AG04450 (cell line): ENCODE data around the gene RABGAP1L. TPM values are rescaled to one million over a fixed set of nuclear protein-coding genes. Genes with fewer than 3 reads are reported as not detected.

Experiments used
- CTCF ChIA-PET: fragments of 300-600, 350-600 bp; formaldehyde crosslinking; extraction: SDS; loops from one replicate; lab custom pipeline; 2022; ENCODE audit warnings: antibody characterized with exemption, inconsistent platforms; lab: Charles Lee
- POLR2A ChIA-PET: fragments of 350-600 bp; formaldehyde crosslinking; extraction: SDS; loops from one replicate; lab custom pipeline; 2021; ENCODE audit warnings: antibody characterized with exemption, inconsistent platforms; lab: Yijun Ruan, JAX
- DNase-seq: peaks from one replicate; pipeline ENCODE4 v3.0.0-alpha.2; 2011; ENCODE audit warnings: low read depth, low spot score
- H3K27ac ChIP-seq: one replicate; pipeline ENCODE4 v1.5.1; 2012; ENCODE audit warnings: low read depth, low read length, control low read depth
- H3K27me3 ChIP-seq: one replicate; pipeline ENCODE4 v1.6.0; 2012; ENCODE audit warnings: low read length; ENCODE audit not compliant: control insufficient read depth, insufficient read depth
- H3K4me3 ChIP-seq: 2 replicates; pipeline ENCODE4 v1.5.1; 2011; ENCODE audit warnings: mild to moderate bottlenecking, low read depth, low read length, control low read depth
- H3K9me3 ChIP-seq: 2 replicates; pipeline ENCODE4 v1.5.1; 2012; ENCODE audit warnings: low read length; ENCODE audit not compliant: control insufficient read depth, insufficient read depth
- polyA plus RNA-seq: library from polyadenylated mRNA; depleted of rRNA; stranded (reverse); fragments of >200 nt; gene quantifications from 2 replicates; pipeline ENCODE4 v1.2.3, GENCODE V29; 2011
- TF ChIP-seq, protein P1 (sequence below): IDR thresholded peaks from 2 replicates; pipeline ENCODE4 v1.5.1; 2011; ENCODE audit warnings: low read depth, low read length, control low read depth, inconsistent platforms

RABGAP1L gene
- polyA plus RNA-seq, 1 experiment: 21.2 TPM

DNA sequence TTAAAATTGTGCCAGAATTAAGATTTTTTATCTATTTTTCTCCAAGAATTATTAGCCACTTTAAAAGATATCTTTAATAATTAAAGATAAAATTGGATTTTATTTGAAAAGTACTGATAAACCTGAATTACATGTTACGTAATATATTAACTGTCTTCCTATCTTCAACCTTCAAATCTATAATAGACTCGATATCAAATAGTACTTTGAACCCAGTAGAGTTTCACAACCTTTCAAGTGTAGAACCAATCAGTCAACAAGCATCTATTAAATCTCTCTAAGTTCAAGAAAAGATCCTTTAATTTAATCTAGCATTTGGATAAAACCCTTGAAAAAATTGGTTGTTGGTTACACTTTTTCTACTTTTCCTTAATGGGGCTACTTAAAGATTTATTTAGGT lies 559.9 kb downstream of the RABGAP1L start:
- DNase-seq: no peak
- TF ChIP-seq, protein P1, sequence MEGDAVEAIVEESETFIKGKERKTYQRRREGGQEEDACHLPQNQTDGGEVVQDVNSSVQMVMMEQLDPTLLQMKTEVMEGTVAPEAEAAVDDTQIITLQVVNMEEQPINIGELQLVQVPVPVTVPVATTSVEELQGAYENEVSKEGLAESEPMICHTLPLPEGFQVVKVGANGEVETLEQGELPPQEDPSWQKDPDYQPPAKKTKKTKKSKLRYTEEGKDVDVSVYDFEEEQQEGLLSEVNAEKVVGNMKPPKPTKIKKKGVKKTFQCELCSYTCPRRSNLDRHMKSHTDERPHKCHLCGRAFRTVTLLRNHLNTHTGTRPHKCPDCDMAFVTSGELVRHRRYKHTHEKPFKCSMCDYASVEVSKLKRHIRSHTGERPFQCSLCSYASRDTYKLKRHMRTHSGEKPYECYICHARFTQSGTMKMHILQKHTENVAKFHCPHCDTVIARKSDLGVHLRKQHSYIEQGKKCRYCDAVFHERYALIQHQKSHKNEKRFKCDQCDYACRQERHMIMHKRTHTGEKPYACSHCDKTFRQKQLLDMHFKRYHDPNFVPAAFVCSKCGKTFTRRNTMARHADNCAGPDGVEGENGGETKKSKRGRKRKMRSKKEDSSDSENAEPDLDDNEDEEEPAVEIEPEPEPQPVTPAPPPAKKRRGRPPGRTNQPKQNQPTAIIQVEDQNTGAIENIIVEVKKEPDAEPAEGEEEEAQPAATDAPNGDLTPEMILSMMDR: no peak
- Histone ChIP-seq H3K27me3 (no peaks in the 10 kb centered on the region), H3K9me3 (no peaks in the 10 kb centered on the region), H3K4me3 (no peak overlapping the region), H3K27ac (no peak overlapping the region)
- POLR2A ChIA-PET: no interaction called here
- CTCF ChIA-PET: interaction anchor here (1.3 to 2.4 kb wide), 2 partner anchors 456 to 457 kb away, joined by 4 to 8 read pairs; no protein-coding TSS in a partner anchor

DNA sequence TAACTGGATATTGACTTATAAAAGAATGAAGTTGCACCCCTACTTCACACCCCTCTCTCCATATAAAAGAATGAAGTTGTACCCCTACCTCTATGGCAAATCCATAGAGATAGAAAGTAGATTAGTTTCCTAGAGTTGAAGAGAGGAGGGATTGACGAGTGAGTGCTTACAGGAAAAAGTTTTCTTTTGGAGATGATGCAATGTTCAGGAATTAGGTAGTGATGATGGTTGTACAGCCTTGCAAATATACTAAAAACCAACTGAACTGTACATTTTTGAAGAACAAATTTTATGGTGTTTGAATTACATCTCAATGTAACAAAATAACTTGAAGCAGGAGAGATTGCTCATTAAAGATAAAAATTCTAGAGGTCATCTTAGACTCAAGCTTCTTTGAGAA lies 561.3 kb downstream of the RABGAP1L start:
- TF ChIP-seq, protein P1: no peak
- no peak for DNase-seq
- no peak overlapping the region for H3K4me3 ChIP-seq
- ChIA-PET CTCF (interaction anchor here (1.1 to 1.3 kb wide), 2 partner anchors 457 to 458 kb away, joined by 3 to 4 read pairs; no protein-coding TSS in a partner anchor), POLR2A (no interaction called here)
- no peak overlapping the region for H3K27ac ChIP-seq
- H3K9me3 ChIP-seq: no peaks in the 10 kb centered on the region
- H3K27me3 ChIP-seq: no peaks in the 10 kb centered on the region

DNA sequence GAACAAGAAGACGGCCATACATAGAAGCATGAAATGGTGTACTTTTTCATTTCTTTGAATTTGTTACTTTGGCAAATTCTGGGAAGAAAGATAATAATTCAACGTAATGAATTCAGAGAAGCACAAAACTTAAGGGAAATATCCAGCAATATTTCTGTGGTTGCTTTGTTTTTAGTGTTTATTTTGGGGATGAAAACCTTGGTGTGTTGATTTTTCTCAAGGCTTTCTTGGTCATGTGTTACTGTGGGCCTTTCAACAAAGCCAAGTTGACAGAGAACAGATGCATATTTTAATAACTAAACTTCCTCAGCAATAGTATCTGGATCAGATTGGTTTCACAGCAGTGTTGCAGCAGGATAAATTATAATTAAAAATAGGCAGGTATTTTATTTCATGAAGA lies 561.9 kb downstream of the RABGAP1L start:
- Histone ChIP-seq H3K27me3 (no peaks in the 10 kb centered on the region), H3K27ac (no peak overlapping the region), H3K9me3 (no peaks in the 10 kb centered on the region), H3K4me3 (no peak overlapping the region)
- ChIA-PET POLR2A (no interaction called here), CTCF (no interaction called here)
- TF ChIP-seq, protein P1: no peak
- no peak for DNase-seq

DNA sequence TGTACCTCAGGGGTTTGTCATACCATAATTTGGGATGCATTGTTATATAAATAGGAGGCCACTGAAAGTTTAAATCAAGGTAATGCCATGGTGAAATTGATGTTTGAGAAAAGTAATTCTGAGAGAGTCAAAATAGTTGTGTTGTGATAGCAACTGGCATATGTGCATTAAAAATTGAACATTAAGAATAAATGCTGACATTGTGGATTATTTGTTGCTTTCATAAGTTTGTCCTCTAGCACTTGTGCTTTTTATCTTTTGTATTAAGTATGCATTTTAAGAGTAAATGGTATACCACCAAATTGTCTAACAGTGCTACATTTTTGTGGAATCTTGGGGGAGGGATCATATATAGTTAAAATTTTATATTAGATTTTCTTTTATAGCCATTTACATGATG lies 564.5 kb downstream of the RABGAP1L start:
- POLR2A ChIA-PET: no interaction called here
- CTCF ChIA-PET: interaction anchor here (0.9 to 2.1 kb wide), 2 partner anchors 20 to 461 kb away, joined by 4 to 27 read pairs; no protein-coding TSS in a partner anchor
- no peak for DNase-seq
- H3K4me3 ChIP-seq: no peak overlapping the region
- TF ChIP-seq, protein P1: no peak
- H3K27ac ChIP-seq: no peak overlapping the region
- no peaks in the 10 kb centered on the region for H3K27me3 ChIP-seq
- H3K9me3 ChIP-seq: no peaks in the 10 kb centered on the region

DNA sequence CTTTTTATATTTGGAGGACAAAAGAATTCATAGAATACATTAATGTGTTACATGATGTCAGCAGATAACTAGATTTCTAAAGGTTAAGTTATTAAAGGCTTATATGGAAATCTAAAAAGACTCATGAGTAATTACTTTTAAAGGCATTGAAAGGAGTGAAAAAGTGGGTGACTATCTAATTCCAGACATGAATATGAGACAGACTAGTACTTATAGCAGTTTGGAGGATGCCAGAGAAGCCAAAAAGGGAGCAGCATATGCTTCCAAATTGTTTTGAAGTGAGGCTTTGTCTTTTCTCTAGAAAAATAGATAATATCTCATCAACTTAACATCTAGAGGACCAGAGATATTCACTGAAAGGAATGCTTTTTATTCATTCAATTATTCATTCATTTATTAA lies 564.9 kb downstream of the RABGAP1L start:
- no peak overlapping the region for H3K4me3 ChIP-seq
- no peaks in the 10 kb centered on the region for H3K27me3 ChIP-seq
- TF ChIP-seq, protein P1: no peak
- H3K27ac ChIP-seq: no peak overlapping the region
- H3K9me3 ChIP-seq: no peaks in the 10 kb centered on the region
- DNase-seq: no peak
- CTCF ChIA-PET: interaction anchor here (0.6 to 6.7 kb wide), 3 partner anchors 451 to 465 kb away, joined by 3 to 242 read pairs (median 5); no protein-coding TSS in a partner anchor
- POLR2A ChIA-PET: no interaction called here
